Measurements from ENCODE around the gene CYP4A22. TPM values are rescaled to one million over a fixed set of nuclear protein-coding genes. Genes with fewer than 3 reads are reported as not detected.
"Not testable (repeated sequence)": the region's sequence is repeated elsewhere in the genome, so short reads cannot be mapped to it uniquely, and the experiment has no call there.

The CYP4A22 gene
- total RNA-seq, 2 donors from 2014 or later = not detected

GRCh38 chr1:47190509-47190855 is 53.2 kb downstream of the CYP4A22 start:
- ATAC-seq (no peak), DNase-seq (ENCODE audit: low spot score in 2 of 2) (no peak)
- Mint-ChIP-seq H3K9me3 (no peaks in the 10 kb centered on the region), H3K36me3 (no peaks in the 10 kb centered on the region), H3K27ac (no peak overlapping the region)

DNA sequence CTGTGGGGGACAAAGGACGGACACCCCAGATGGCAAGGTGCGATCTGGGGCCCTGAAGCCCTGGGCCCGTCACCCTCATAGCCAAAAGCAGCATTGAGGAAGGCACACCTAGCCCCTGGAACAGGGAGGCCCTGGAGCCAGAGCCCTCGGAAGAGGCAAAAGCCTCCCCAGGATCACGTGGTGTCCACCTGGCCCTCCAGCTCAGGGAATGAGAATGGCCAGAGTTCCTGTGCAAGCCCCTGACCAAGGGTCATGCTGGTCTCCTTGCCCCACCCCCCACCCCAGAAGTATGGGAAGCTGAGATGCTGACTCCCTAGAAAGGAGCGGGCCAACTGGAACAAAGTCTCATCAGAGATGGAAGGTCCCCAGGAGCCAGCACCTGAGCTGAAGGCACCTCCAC is 53.6 kb downstream of the CYP4A22 start:
- no peak for DNase-seq (ENCODE audit: low spot score in 2 of 2)
- ATAC-seq = no peak
- Mint-ChIP-seq H3K9me3 (no peaks in the 10 kb centered on the region), H3K27ac (no peak overlapping the region), H3K36me3 (no peaks in the 10 kb centered on the region)

- H3K27ac Mint-ChIP-seq = peak overlapping the region in 1 of 2 donors; percentile 5
- H3K9me3 Mint-ChIP-seq = no peaks in the 10 kb centered on the region
- no peaks in the 10 kb centered on the region for H3K36me3 Mint-ChIP-seq
- ATAC-seq (no peak), DNase-seq (ENCODE audit: low spot score in 2 of 2) (no peak)
These were observed 54.8 kb downstream of the CYP4A22 start for GRCh38 chr1:47191940-47192457.

GRCh38 chr1:47192458-47193384 is 55.5 kb downstream of the CYP4A22 start:
- H3K27ac Mint-ChIP-seq = peak overlapping the region in 1 of 2 donors; percentile 5

GRCh38 chr1:47193496-47193895 is 56.3 kb downstream of the CYP4A22 start:
- H3K36me3 Mint-ChIP-seq; H3K9me3 Mint-ChIP-seq; ATAC-seq; DNase-seq (ENCODE audit: low spot score in 2 of 2); H3K27ac Mint-ChIP-seq: not testable (repeated sequence)

More at GRCh38 chr1:47192458-47193384, 55.5 kb downstream of the CYP4A22 start:
- ATAC-seq (peak; percentile 71 to 74), DNase-seq (ENCODE audit: low spot score in 2 of 2) (peak; percentile 57 to 70)
- Mint-ChIP-seq H3K36me3 (no peaks in the 10 kb centered on the region), H3K9me3 (no peaks in the 10 kb centered on the region)

DNA sequence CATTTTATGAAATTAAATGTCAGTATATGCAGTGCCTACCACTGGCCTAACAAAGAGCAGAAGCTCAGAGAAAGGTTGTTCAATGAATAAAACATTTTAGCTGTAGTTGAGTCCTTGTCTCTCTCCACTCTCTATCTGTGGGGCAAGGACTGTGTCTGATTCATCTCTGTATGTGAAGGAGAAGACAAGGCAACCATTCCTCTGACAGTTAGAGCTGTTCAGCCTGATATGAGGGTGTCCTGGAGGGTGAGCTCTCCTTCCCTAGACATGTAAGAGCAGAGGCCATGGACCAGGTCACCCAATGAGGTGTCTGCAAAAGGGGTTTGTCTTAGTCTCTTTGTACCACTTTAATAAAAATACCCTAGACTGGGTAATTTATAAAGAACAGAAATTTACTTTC is 57.1 kb downstream of the CYP4A22 start:
- no peaks in the 10 kb centered on the region for H3K36me3 Mint-ChIP-seq
- ATAC-seq = no peak

DNA sequence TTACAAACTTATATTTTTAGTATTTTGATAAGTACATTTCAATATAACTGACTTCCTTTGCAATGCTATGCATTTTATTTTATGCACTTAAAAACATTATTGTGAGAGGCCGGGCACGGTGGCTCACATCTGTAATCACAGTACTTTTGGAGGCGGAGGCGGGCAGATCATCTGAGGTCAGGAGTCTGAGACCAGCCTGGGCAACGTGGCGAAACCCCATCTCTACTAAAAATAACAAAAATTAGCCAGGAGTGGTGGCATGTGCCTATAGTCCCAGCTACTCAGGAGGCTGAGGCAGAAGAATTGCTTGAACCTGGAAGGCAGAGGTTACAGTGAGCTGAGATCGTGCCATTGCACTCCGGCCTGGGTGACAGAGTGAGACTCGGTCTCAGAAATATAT is 58.7 kb downstream of the CYP4A22 start:
- H3K9me3 Mint-ChIP-seq; DNase-seq (ENCODE audit: low spot score in 2 of 2); H3K36me3 Mint-ChIP-seq; ATAC-seq; H3K27ac Mint-ChIP-seq: not testable (repeated sequence)

More for the DNA sequence above, 57.1 kb downstream of the CYP4A22 start:
- Mint-ChIP-seq H3K9me3 (no peaks in the 10 kb centered on the region), H3K27ac (no peak overlapping the region)
- DNase-seq (ENCODE audit: low spot score in 2 of 2) = no peak

GRCh38 chr1:47196622-47197021 is 59.4 kb downstream of the CYP4A22 start:
- Mint-ChIP-seq H3K9me3 (no peaks in the 10 kb centered on the region), H3K36me3 (no peaks in the 10 kb centered on the region), H3K27ac (no peak overlapping the region)
- DNase-seq (ENCODE audit: low spot score in 2 of 2) (no peak), ATAC-seq (no peak)

- DNase-seq (ENCODE audit: low spot score in 2 of 2) (no peak), ATAC-seq (no peak)
- Mint-ChIP-seq H3K36me3 (no peaks in the 10 kb centered on the region), H3K27ac (no peak overlapping the region), H3K9me3 (no peaks in the 10 kb centered on the region)
These were observed 61.0 kb downstream of the CYP4A22 start for GRCh38 chr1:47198214-47198613.

Other genes starting within 250 kb of the CYP4A22 start
- gene CYP4A11, start 196.0 kb upstream of the CYP4A22 start, total RNA-seq = not detected
- not detected for gene CYP4X1, start 113.8 kb upstream of the CYP4A22 start, total RNA-seq
- not detected for gene CYP4Z1, start 70.2 kb upstream of the CYP4A22 start, total RNA-seq
- not detected for gene PDZK1IP1, start 52.6 kb downstream of the CYP4A22 start, total RNA-seq
- gene TAL1, start 94.8 kb downstream of the CYP4A22 start, total RNA-seq = under 1 TPM; 0.11 to 0.14 TPM
- gene STIL, start 176.7 kb downstream of the CYP4A22 start, total RNA-seq = 10 to 100 TPM; 34.7 to 69.9 TPM
- 100 to 1,000 TPM in 1 of 2 donors, 10 to 100 TPM in 1; 84.9 to 128 TPM for gene CMPK1, start 196.3 kb downstream of the CYP4A22 start, total RNA-seq

All from activated naive CD4-positive, alpha-beta T cell treated with anti-CD3 and anti-CD28 coated beads, Interleukin-2, amount 50 U/mL, for 72 hours (primary cell).